HG02678 (cell line): ENCODE data around the gene GPRIN2.
"Not testable (repeated sequence)": the region's sequence is repeated elsewhere in the genome, so short reads cannot be mapped to it uniquely, and the experiment has no call there.

ENCODE experiments used
- ATAC-seq: cut with Tn5 transposase; IDR thresholded peaks from one replicate; pipeline ENCODE4 v1.9.1; 2021; ENCODE audit warnings: mild to moderate bottlenecking, moderate library complexity; ENCODE audit not compliant: unreplicated experiment

The GPRIN2 gene

DNA sequence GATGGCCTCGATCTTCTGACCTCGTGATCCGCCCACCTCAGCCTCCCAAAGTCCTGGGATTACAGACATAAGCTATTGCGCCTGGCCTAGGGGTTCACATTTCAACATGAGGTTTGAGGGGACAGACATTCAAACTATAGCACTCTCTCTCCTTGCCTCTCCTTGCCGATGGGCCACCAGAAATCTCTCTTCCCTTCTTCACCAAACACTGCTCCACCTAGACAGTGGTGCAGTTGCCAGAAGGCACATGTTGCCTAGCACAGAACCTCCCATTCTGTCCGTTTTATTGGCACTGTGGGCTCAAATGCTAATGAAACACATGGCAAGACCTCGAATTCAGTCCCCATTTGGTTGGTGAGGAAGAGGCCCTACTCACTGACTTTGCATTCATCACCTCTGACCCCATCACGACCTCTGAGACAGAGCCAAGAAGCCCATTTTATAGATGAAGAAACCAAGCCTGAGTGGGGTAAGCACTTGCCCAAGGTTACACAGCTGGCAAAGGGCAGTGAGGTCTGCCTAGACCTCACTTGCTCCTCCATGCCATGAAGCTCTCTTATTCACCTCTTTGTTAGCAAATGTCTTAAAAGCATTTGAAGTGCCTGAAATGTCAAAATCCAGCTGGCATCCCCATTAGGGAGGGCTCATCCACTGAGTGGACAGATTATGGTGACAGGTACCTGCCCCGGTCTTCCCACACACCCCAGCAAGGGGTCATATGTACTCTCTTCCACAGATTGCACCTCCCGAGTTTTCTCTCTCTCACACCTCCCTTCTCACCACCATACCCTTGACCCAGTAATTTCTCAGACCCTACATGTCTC lies 34.0 kb downstream of the GPRIN2 start:
- ATAC-seq: no peak

DNA sequence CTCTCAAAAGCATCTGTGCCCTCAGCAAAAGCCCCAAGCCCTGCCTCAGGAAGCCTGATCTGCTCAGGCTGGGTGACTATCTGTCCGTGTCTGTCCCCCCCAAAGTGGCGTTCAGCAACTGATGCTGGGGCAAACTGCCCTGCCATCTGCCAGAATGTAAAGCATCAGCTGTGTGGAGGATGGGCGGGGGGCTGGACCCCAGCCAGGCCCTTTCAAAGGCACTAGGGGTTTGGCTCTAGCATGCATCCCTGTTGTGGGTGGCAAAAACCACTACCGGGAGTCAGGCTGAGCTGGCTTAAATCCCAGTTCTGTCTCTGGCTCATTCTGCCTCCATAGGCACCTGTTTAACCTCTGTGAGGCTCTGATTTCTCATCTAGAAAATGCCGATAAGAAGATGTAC lies 35.5 kb downstream of the GPRIN2 start:
- no peak for ATAC-seq

- ATAC-seq: no peak
Measured at GRCh38 chr10:46520381-46520780, 36.1 kb downstream of the GPRIN2 start.

GRCh38 chr10:46518028-46518725 lies 38.3 kb downstream of the GPRIN2 start:
- ATAC-seq: no peak

DNA sequence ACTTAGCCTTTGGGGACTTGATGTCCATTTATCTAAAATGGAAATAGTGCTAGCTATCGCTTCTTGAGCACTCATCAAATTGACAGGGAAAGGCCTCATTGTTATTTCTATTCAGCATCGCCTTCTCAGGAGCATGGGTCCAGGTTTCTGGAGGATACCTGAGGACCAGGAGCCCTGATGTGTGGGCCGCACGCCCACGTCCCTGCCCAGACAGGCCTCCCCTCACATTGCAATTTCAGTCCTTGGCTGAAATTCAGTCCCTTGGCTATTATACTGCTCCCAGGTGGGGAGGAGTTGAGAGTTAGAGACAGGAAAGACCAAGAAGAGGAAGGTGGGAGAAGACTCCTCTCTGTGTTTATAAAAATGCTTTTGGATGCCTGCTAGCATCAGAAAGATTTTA lies 38.9 kb downstream of the GPRIN2 start:
- no peak for ATAC-seq

DNA sequence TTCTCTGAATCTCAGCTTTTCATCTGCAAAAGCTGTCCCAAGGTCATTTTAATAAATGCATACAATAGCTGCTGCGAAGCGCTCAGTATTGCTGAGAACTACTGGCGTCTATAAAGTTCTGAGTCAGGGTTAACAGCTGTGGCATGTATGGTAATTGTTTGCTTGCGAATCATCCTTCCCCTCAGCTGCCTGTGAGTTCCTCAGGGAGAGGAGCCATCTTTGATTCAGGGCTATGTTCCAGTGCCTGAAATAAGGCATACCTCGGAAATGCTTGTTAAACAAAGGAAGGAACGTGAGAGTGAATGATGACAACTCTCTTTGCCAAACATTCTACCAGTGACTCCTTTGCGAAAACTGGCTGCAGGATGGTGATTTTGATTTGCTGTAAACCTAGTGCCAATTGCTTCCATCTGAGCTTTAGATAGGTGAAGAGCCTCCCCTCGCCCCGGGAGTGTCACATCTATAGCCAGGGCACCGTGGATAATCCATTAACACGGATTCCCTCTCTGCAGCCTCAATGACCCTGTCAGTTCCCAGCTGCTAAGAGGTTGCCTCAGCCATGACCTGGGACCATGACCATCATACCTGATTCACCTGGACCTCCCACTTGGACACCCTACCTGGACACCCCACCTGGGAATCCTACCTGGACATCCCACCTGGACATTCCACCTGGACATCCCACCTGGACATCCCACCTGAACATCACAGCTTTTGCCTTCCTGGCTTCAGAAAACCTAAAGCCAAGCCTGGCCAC lies 39.6 kb downstream of the GPRIN2 start:
- no peak for ATAC-seq

DNA sequence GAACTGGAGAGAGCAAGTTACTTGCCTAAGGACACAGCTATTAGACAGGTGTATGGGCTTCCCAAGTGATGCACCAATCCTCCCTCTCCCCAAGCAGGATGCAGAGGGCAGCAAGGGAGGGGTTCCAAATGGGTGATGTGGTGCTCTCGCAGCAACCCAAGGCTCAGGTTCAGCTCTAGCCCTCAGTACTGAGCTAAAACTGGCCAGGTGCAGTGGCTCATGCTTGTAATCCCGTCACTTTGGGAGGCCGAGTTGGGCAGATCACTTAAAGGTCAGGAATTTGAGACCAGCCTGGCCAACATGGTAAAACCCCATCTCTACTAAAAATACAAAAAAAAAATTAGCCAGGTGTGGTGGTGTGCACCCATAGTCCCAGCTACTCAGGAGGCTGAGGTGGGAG lies 40.7 kb downstream of the GPRIN2 start:
- ATAC-seq: no peak

DNA sequence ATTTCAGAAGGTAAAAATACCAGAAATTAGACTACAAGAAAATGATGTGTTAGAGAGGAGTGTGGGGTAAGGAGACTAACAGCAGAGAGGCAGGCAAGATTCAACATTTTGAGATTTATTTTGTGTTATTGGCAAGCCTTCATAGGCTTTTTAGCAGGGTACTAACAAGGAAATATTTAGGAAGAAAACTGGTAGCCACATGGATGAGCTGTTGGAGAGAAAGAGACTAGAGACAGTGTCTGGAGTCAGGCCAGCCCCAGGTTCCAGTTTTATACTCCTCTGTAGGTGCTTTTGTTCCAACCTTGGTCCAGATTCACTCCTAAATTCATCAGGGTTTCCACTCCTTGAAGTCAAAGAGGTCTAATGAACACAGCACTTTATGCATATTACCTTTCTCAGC lies 41.1 kb downstream of the GPRIN2 start:
- no peak for ATAC-seq

DNA sequence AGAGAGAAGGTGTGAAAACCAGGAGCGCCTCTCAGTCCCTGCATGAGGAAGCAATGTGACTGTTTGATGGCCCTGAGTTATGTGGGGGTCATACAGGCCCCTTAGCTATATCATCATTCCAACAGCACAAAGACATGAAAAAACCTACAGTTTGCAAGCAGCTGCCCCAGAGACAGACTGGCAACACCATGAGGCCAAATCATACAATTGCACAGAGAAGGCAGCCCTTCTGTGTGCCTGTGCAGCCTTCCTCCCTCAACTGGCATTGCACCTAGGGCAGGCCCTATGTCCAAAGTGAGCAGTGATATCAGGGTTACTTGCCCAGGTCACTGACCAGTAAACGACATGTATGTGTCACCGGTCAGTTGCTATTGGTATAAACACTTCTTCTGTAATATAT lies 41.6 kb downstream of the GPRIN2 start:
- no peak for ATAC-seq

- no peak for ATAC-seq
Measured at GRCh38 chr10:46514431-46514861, 42.0 kb downstream of the GPRIN2 start.

GRCh38 chr10:46513333-46513732 lies 43.1 kb downstream of the GPRIN2 start:
- not testable (repeated sequence) for ATAC-seq

- not testable (repeated sequence) for ATAC-seq
Measured at GRCh38 chr10:46512725-46513124, 43.7 kb downstream of the GPRIN2 start.

DNA sequence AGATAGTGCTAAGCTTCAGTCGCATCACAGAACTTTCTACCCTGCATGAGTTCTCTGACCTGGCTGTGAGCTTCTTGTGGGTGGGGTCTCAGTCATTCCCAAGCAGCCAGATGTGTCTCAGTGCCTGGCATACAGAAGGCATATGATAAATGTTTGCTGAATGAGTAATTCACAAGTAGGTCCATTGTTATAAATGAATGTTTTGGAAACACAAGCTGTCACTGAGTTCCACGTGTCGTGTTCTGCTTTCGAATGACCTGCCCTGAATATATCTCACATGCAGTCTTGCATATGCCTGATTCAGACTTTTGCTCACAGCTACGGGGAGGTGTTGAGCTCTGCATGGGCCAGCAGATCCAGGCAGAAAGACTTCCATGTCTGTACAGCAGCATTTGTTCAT lies 44.5 kb downstream of the GPRIN2 start:
- ATAC-seq: not testable (repeated sequence)
